ENCODE data around the gene PITPNM3.

PITPNM3 gene

GRCh38 chr17:6479622-6480302 lies 76.6 kb downstream of the PITPNM3 start:
- DNase-seq (ENCODE audit: low spot score): no peak

GRCh38 chr17:6478486-6478885 lies 77.9 kb downstream of the PITPNM3 start:
- no peak for DNase-seq (ENCODE audit: low spot score)

GRCh38 chr17:6477831-6478383 lies 78.4 kb downstream of the PITPNM3 start:
- no peak for DNase-seq (ENCODE audit: low spot score)

- DNase-seq (ENCODE audit: low spot score): no peak
Observed at GRCh38 chr17:6476810-6477179, 79.6 kb downstream of the PITPNM3 start.

- DNase-seq (ENCODE audit: low spot score): no peak
Observed at GRCh38 chr17:6476076-6476809, 80.1 kb downstream of the PITPNM3 start.

GRCh38 chr17:6475411-6475810 lies 80.9 kb downstream of the PITPNM3 start:
- DNase-seq (ENCODE audit: low spot score): no peak

GRCh38 chr17:6474906-6475305 lies 81.4 kb downstream of the PITPNM3 start:
- no peak for DNase-seq (ENCODE audit: low spot score)

- no peak for DNase-seq (ENCODE audit: low spot score)
Observed at GRCh38 chr17:6474376-6474775, 82.0 kb downstream of the PITPNM3 start.

- peak; percentile 86 for DNase-seq (ENCODE audit: low spot score)
Observed at GRCh38 chr17:6473128-6473767, 83.1 kb downstream of the PITPNM3 start.

- DNase-seq (ENCODE audit: low spot score): no peak
Observed at GRCh38 chr17:6472517-6472916, 83.8 kb downstream of the PITPNM3 start.

- DNase-seq (ENCODE audit: low spot score): no peak
Observed at GRCh38 chr17:6471531-6472465, 84.6 kb downstream of the PITPNM3 start.

GRCh38 chr17:6470751-6471521 lies 85.4 kb downstream of the PITPNM3 start:
- no peak for DNase-seq (ENCODE audit: low spot score)

- DNase-seq (ENCODE audit: low spot score): no peak
Observed at GRCh38 chr17:6470146-6470718, 86.1 kb downstream of the PITPNM3 start.

GRCh38 chr17:6468051-6468790 lies 88.1 kb downstream of the PITPNM3 start:
- no peak for DNase-seq (ENCODE audit: low spot score)

GRCh38 chr17:6467567-6467966 lies 88.8 kb downstream of the PITPNM3 start:
- DNase-seq (ENCODE audit: low spot score): no peak

- no peak for DNase-seq (ENCODE audit: low spot score)
Observed at GRCh38 chr17:6465206-6466003, 91.0 kb downstream of the PITPNM3 start.

GRCh38 chr17:6464446-6465041 lies 91.8 kb downstream of the PITPNM3 start:
- DNase-seq (ENCODE audit: low spot score): no peak

- no peak for DNase-seq (ENCODE audit: low spot score)
Observed at GRCh38 chr17:6463616-6464445, 92.5 kb downstream of the PITPNM3 start.
